NCI-H2196 (cell line): ENCODE measurements around the gene HKDC1.
"Not testable (repeated sequence)": the region's sequence is repeated elsewhere in the genome, so short reads cannot be mapped to it uniquely, and the experiment has no call there.

Source experiments
- DNase-seq: peaks from one replicate; lab custom pipeline; 2025; ENCODE audit not compliant: unreplicated experiment; lab: John Stamatoyannopoulos, UW

The HKDC1 gene

GRCh38 chr10:69220041-69220451 is at the start of gene HKDC1:
HKDC1 (plus strand) TSS chr10:69220332; CDS start chr10:69220436, 104 bp downstream.
- no peak for DNase-seq

GRCh38 chr10:69172241-69172982 is 47.7 kb upstream of the HKDC1 start:
- DNase-seq = no peak

GRCh38 chr10:69175326-69175725 is 44.8 kb upstream of the HKDC1 start:
- DNase-seq = not testable (repeated sequence)

- no peak for DNase-seq
These were observed 43.3 kb upstream of the HKDC1 start for GRCh38 chr10:69176823-69177222.

GRCh38 chr10:69179089-69179742 is 40.9 kb upstream of the HKDC1 start:
- DNase-seq = peak; percentile 37

- DNase-seq = peak; percentile 85
These were observed 40.2 kb upstream of the HKDC1 start, which contains the start of gene SUPV3L1 for GRCh38 chr10:69179743-69180524. SUPV3L1 (plus strand) TSS chr10:69180234; CDS start chr10:69180292, 58 bp downstream.

- no peak for DNase-seq
These were observed 39.5 kb upstream of the HKDC1 start for GRCh38 chr10:69180525-69181204.

GRCh38 chr10:69181433-69181832 is 38.7 kb upstream of the HKDC1 start:
- no peak for DNase-seq

- no peak for DNase-seq
These were observed 38.1 kb upstream of the HKDC1 start for GRCh38 chr10:69182005-69182404.

GRCh38 chr10:69186524-69186923 is 33.6 kb upstream of the HKDC1 start:
- DNase-seq = no peak

- no peak for DNase-seq
These were observed 19.1 kb upstream of the HKDC1 start for GRCh38 chr10:69201045-69201444.

GRCh38 chr10:69202332-69202731 is 17.8 kb upstream of the HKDC1 start:
- no peak for DNase-seq

GRCh38 chr10:69208761-69209160 is 11.4 kb upstream of the HKDC1 start:
- no peak for DNase-seq

GRCh38 chr10:69209787-69210484 is 10.2 kb upstream of the HKDC1 start:
- no peak for DNase-seq

- no peak for DNase-seq
These were observed 9.0 kb upstream of the HKDC1 start for GRCh38 chr10:69211104-69211503.

- no peak for DNase-seq
These were observed 8.6 kb upstream of the HKDC1 start for GRCh38 chr10:69211524-69211923.

- DNase-seq = no peak
These were observed 6.4 kb upstream of the HKDC1 start for GRCh38 chr10:69213591-69214311.

- no peak for DNase-seq
These were observed 5.4 kb upstream of the HKDC1 start for GRCh38 chr10:69214666-69215131.

- DNase-seq = no peak
These were observed 4.5 kb upstream of the HKDC1 start for GRCh38 chr10:69215405-69216171.
